ENCODE results near the gene TBX1. TPM values are rescaled to one million over a fixed set of nuclear protein-coding genes. Genes with fewer than 3 reads are reported as not detected.

Gene TBX1
- total and polyA plus RNA-seq, 2 of the 8 experiments (the other 6 are each of a cell fraction or from before 2014, with no cell fraction given) = 0.28 TPM; not detected in 1

GRCh38 chr22:19756288-19757128 is 4.1 kb upstream of the TBX1 start (continued):
- TF ChIP-seq CTCF (IDR thresholded peaks at IDR 0.05; ENCODE audit: control extremely low read depth in 1 of 3, insufficient read depth in 1 of 3, low read depth in 1 of 3, low read length in 3 of 3) (peak in 2 of 3 experiments; percentile 38 to 39; a peak in 3 of 4 replicates), EZH2 (IDR thresholded peaks at IDR 0.05; ENCODE audit: low read depth, low read length, severe bottlenecking) (peak; percentile 42), SRF (IDR thresholded peaks at IDR 0.05; ENCODE audit: low read depth, low read length) (no peak), CHD2 (IDR thresholded peaks at IDR 0.05; ENCODE audit: low read length) (no peak), GABPA (IDR thresholded peaks at IDR 0.05; ENCODE audit: borderline replicate concordance, insufficient read depth, low read length) (no peak), GTF2F1 (IDR thresholded peaks at IDR 0.05; ENCODE audit: borderline replicate concordance, low read depth, low read length) (no peak), NRF1 (IDR thresholded peaks at IDR 0.05; ENCODE audit: low read depth, low read length) (no peak), PHF8 (conservative IDR thresholded peaks at IDR 0.05; ENCODE audit: low read depth, low read length) (no peak), NANOG (IDR thresholded peaks at IDR 0.05; ENCODE audit: insufficient read depth, low read depth, low read length, poor library complexity, severe bottlenecking) (no peak), CTBP2 (IDR thresholded peaks at IDR 0.05; ENCODE audit: borderline replicate concordance, insufficient read depth, insufficient read length, low read length) (peak; percentile 34), RXRA (IDR thresholded peaks at IDR 0.05; ENCODE audit: insufficient read depth, low read depth, low read length) (no peak), ATF2 (IDR thresholded peaks at IDR 0.05; ENCODE audit: low read length) (no peak), RAD21 (IDR thresholded peaks at IDR 0.05 in 1 of 2, conservative IDR thresholded peaks at IDR 0.05 in 1 of 2; ENCODE audit: low read depth in 2 of 2, low read length in 2 of 2) (peak; percentile 18 to 24; a peak in 2 of 4 replicates), SIN3A (conservative IDR thresholded peaks at IDR 0.05 in 1 of 2, IDR thresholded peaks at IDR 0.05 in 1 of 2; ENCODE audit: low read depth in 1 of 2, low read length in 2 of 2) (no peak), SUZ12 (IDR thresholded peaks at IDR 0.05; ENCODE audit: low read length) (peak; percentile 59), CBX5 (IDR thresholded peaks at IDR 0.05; ENCODE audit: low read depth, low read length) (no peak), ASH2L (IDR thresholded peaks at IDR 0.05; ENCODE audit: low read length) (no peak), CHD1 (IDR thresholded peaks at IDR 0.05; ENCODE audit: low read depth, low read length) (no peak)
